HPDE6-E6E7 (cell line): Measurements from ENCODE around the gene GASK1B.

Experiments used
- DNase-seq: peaks from one replicate; pipeline ENCODE4 v3.0.0; 2011; ENCODE audit warnings: missing footprints; ENCODE audit errors: extremely low spot score

Gene GASK1B

DNA sequence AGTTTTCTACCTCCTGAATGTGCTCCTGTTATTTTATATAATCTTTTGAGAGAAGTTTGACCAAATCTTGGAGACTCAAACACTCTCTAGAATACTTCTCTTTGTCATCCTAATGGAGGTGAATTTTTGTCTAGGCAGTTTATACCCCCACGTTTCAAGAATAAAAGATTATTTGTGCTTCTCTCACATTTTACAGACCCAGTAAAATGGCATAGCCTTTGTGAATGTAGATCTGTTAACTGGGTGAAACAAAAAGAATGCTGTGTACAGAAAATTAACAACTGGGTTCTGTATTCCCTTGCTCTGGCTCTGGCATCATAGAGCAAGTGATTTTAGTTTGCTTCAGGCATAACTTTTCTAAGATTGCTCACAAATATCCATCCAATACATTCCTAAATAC is 26.1 kb downstream of the GASK1B start:
- DNase-seq = no peak

DNA sequence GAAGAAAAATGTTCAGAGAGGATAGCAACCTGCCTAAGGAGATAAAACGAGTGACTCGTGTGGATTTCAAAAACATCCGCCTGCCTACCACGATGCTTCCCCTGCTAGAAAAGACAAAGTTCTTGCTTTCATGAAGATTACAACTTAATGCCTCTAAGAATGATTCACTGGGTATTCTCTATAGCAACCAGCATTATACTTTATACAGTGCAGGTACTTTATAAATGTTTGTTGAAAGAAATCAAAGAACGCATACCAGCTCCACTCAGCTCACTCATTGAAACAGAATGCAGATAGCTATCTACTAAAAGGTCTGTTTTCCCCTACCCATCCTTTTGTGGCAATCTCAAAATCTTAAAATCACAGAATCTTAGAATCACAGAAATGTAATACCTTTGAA is 33.7 kb downstream of the GASK1B start:
- no peak for DNase-seq

DNA sequence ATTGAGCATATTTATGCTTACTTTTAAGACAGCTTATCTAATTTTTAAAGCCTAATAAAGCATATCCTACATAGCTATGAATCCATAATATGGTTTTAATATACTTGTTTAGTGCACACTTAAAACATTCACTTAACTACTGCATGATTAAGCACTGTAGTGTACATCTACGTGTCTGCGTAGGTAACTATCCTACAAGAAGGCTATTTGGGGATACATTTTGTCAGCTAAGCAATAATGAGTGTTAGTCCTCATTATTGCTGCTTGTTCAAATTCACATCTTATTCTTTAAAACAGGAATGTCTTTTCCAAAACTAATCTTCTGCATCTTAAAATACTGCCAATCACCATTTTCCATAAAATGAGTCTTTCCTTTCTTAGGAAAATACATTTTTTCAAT is 38.6 kb downstream of the GASK1B start:
- DNase-seq = no peak

DNA sequence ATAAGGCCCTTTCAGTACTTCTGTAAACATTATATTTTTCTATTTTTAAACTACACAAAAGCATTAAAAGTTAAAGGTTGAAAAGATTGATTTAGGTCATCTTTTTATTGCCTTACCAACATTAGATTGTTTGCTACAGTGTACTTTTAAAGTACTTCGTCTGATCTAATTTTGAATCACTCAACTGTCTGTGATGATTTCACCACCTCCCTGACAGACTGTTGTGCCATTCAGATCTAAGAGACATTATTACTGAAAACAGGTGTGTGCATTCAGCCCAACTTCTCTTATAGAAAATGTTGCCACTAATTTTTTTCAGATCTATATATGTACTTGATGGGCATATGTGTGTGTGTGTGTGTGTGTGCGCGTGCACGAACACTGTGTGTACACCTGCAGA is 39.3 kb downstream of the GASK1B start:
- no peak for DNase-seq

DNA sequence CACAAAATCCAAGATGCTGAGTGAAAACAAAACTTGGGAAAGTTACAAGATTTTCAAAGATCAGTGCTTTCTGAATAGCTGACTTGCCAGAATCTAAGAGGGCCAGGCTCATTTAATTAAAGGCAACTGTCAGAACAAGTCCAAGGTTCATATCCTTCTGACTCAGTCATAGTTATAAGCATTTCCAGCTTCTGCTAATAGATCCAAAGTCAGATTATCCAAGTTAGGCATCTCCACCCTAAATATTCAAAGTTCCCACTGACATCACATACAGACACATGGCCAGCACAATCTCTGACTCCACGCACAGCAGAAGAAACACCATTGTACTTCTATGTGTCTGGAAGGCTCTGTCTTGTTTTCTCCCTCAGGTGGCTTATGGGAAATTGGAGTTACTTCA is 41.8 kb downstream of the GASK1B start:
- DNase-seq = no peak

DNA sequence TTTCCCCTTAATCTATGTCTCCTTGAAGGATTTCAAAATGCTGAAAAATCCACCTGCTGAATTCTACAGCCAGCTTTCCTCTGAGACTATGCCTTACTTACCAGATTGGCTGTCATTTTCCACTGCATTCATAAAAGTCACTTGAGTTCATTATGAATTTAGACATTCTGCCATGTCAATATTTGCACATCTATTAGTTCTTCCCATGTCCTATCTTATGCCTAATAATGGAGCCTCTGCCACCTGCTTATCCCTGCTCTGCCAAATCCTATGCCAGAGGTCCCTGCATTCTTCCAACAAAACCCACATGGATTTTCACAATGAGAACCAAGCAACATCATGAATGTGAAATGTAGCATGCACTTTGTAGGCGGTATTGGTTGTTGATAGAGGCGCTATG is 42.6 kb downstream of the GASK1B start:
- no peak for DNase-seq

DNA sequence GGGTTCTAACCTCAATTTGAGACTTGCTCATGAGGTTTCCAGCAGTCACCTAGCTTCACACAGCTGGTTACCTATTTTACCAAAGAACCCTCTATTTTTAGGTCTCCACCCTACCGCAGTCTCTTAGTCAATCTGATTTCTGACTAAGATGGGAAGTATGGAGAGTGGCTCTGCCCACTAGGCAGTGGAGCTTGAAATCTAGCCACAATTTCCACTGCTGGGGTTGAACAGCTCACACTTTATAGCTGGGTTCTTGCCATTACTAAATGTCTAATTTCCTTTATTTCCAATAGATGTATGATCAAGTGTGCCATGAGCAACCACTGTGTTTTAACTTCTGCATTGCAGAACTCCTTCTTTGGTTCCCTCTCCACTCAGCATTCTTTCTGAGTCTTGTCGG is 43.1 kb downstream of the GASK1B start:
- DNase-seq = no peak

DNA sequence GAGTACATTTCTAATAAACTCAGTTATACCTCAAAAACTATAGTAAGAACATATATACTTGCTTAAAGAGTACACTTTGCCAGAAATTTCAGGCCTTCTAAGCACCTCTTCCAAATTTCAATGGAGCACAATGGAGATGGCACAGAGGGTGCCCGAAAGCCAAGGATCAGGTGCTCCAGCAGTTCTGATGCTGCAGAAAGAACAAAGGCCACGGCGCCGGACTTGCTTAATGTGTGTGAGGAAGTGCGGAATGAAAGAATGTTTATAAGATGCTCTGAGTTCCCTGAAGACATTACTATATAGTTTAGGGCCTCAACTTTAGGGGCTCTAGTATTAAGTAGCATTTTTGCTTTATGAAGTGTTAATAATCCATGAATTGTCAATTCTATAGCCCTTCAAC is 44.3 kb downstream of the GASK1B start:
- DNase-seq = no peak

DNA sequence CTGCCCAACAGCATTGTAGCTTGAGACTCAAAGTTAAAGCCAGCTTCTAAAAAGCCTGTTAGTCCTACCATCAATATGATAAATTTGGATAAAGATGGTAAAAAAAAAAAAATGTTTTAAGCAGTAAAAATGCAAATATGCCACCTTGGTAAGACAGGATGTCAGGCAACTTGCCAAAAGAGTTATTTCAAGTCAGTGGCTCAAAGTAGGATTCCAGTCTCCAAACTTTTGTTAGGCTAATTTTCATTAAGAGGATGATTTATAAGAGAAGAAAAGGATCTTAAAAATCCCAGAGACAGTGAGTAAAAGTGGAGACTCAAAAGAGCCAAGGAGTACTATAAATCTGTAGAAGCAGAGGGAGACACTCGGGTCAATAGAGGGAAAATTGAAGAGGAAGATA is 47.5 kb downstream of the GASK1B start:
- DNase-seq = no peak
